CD14-positive monocyte (primary cell): Measurements from ENCODE around the gene AMOT. TPM values are rescaled to one million over a fixed set of nuclear protein-coding genes. Genes with fewer than 3 reads are reported as not detected.

Source experiments
- DNase-seq, 3 donors: peaks; one replicate each; pipeline ENCODE4 v3.0.0-alpha.2; 2011 to 2022
- H2AFZ ChIP-seq: 2 replicates; pipeline ENCODE4 v1.6.0; 2012; ENCODE audit warnings: mild to moderate bottlenecking, low read depth, low read length, inconsistent platforms; ENCODE audit not compliant: insufficient read depth, poor library complexity, severe bottlenecking
- H3K27ac ChIP-seq, 2 donors: 1 replicate in 1 of 2; 2 replicates in 1 of 2; pipeline ENCODE4 v1.5.1; 2012 to 2013; ENCODE audit warnings: low read length in 2 of 2, control low read depth in 1 of 2, inconsistent platforms in 1 of 2, low read depth in 1 of 2, mild to moderate bottlenecking in 1 of 2
- H3K27me3 ChIP-seq, 2 donors: one replicate each; pipeline versions ENCODE4 v1.6.0 to v1.6.1; 2011 to 2013; ENCODE audit warnings: low read length in 2 of 2; ENCODE audit not compliant: control insufficient read depth in 2 of 2, insufficient read depth in 2 of 2
- H3K36me3 ChIP-seq, 2 donors: replicated peaks in 1 of 2; 1 replicate in 1 of 2; 2 replicates in 1 of 2; pipeline versions ENCODE4 v1.5.1 to v1.6.1; 2012 to 2013; ENCODE audit warnings: low read length in 2 of 2, control low read depth in 1 of 2, inconsistent platforms in 1 of 2, mild to moderate bottlenecking in 1 of 2; ENCODE audit not compliant: insufficient read depth in 2 of 2, control insufficient read depth in 1 of 2
- H3K4me1 ChIP-seq, 2 donors: 1 replicate in 1 of 2; 2 replicates in 1 of 2; pipeline versions ENCODE4 v1.5.1 to v1.6.1; 2012 to 2013; ENCODE audit warnings: low read length in 2 of 2, control low read depth in 1 of 2, inconsistent platforms in 1 of 2, mild to moderate bottlenecking in 1 of 2, moderate library complexity in 1 of 2; ENCODE audit not compliant: insufficient read depth in 2 of 2, control insufficient read depth in 1 of 2
- H3K4me2 ChIP-seq: replicated peaks from 2 replicates; pipeline ENCODE3; 2012; ENCODE audit warnings: low read length, moderate library complexity, mild to moderate bottlenecking; ENCODE audit not compliant: poor library complexity, severe bottlenecking; ENCODE audit errors: extremely low read depth
- H3K4me3 ChIP-seq, 3 experiments: fragments of 200-600 bp in 1 of 3; sonication (generic) in 1 of 3; replicated peaks in 1 of 3; 1 replicate in 2 of 3; 2 replicates in 1 of 3; pipeline ENCODE4 v1.5.1; 2011 to 2013; ENCODE audit warnings: low read length in 3 of 3, mild to moderate bottlenecking in 3 of 3, control low read depth in 2 of 3, low read depth in 2 of 3, inconsistent platforms in 1 of 3, moderate library complexity in 1 of 3
- H3K79me2 ChIP-seq: 2 replicates; pipeline ENCODE4 v1.6.0; 2012; ENCODE audit warnings: mild to moderate bottlenecking, control low read depth, inconsistent platforms, low read length, moderate library complexity; ENCODE audit not compliant: insufficient read depth
- H3K9ac ChIP-seq: 2 replicates; pipeline ENCODE4 v1.6.0; 2017; ENCODE audit warnings: low read length, mild to moderate bottlenecking; ENCODE audit not compliant: insufficient read depth, poor library complexity, severe bottlenecking
- H3K9me3 ChIP-seq, 2 donors: replicated peaks in 1 of 2; 1 replicate in 1 of 2; 2 replicates in 1 of 2; pipeline versions ENCODE4 v1.5.1 to v1.6.1; 2012 to 2013; ENCODE audit warnings: low read length in 2 of 2, control low read depth in 1 of 2; ENCODE audit not compliant: control insufficient read depth in 1 of 2, insufficient read depth in 1 of 2
- H4K20me1 ChIP-seq: 2 replicates; pipeline ENCODE4 v1.6.0; 2012; ENCODE audit warnings: mild to moderate bottlenecking, low read length, control low read depth, moderate library complexity; ENCODE audit not compliant: insufficient read depth
- H3K27ac Mint-ChIP-seq, 7 donors: one replicate each; pipeline ENCODE4 v1.8.0; 2020; ENCODE audit warnings: mild to moderate bottlenecking in 7 of 7, mixed read lengths in 7 of 7, moderate library complexity in 6 of 7, inconsistent platforms in 2 of 7
- H3K27me3 Mint-ChIP-seq, 3 donors: one replicate each; pipeline ENCODE4 v1.8.0; 2021 to 2022; ENCODE audit warnings: low read depth in 3 of 3, mild to moderate bottlenecking in 3 of 3, mixed read lengths in 3 of 3, moderate library complexity in 3 of 3, inconsistent platforms in 1 of 3
- H3K36me3 Mint-ChIP-seq, 2 donors: one replicate each; pipeline ENCODE4 v1.8.0; 2020; ENCODE audit warnings: mixed read lengths in 2 of 2, inconsistent platforms in 1 of 2, mild to moderate bottlenecking in 1 of 2
- H3K4me1 Mint-ChIP-seq: one replicate; pipeline ENCODE4 v1.8.0; 2020; ENCODE audit warnings: mild to moderate bottlenecking, mixed read lengths
- H3K4me3 Mint-ChIP-seq, 2 donors: one replicate each; pipeline ENCODE4 v1.8.0; 2020; ENCODE audit warnings: mild to moderate bottlenecking in 2 of 2, mixed read lengths in 2 of 2, moderate library complexity in 1 of 2
- H3K9me3 Mint-ChIP-seq, 7 donors: one replicate each; pipeline ENCODE4 v1.8.0; 2020 to 2022; ENCODE audit warnings: mixed read lengths in 7 of 7, mild to moderate bottlenecking in 6 of 7, moderate library complexity in 6 of 7, inconsistent platforms in 2 of 7
- CTCF ChIP-seq: fragments of 200-600 bp; IDR thresholded peaks from one replicate; pipeline ENCODE4 v1.8.0; 2022; ENCODE audit warnings: antibody characterized with exemption, mild to moderate bottlenecking
- WGBS: methylation state at CpG from one replicate; pipeline ENCODE4 v1.1.5; 2013; ENCODE audit warnings: missing lambda C conversion rate; ENCODE audit not compliant: insufficient coverage; 5-methylcytosine and 5-hydroxymethylcytosine counted together
- intact Hi-C, 2 donors: fragments of 100-400 bp; cut with micrococcal nuclease; formaldehyde crosslinking; loops; one replicate each; pipeline versions ENCODE4 v1.15.0 to v1.15.1; 2023
- polyA plus RNA-seq, 3 donors: library from polyadenylated mRNA; depleted of rRNA in 1 of 3; unstranded in 2 of 3; stranded (reverse) in 1 of 3; fragments of 300-500 nt in 2 of 3; fragments of >200 nt in 1 of 3; fragmentation: Illumina TruSeq in 2 of 3; gene quantifications; 1 replicate in 2 of 3; 2 replicates in 1 of 3; pipeline ENCODE4 v1.2.3, GENCODE V29; 2012 to 2021

The AMOT gene
- polyA plus RNA-seq, 3 donors = 0.04 to 0.11 TPM; not detected in 1

GRCh38 chrX:112799425-112799824, 41.2 kb downstream of the AMOT start:
- intact Hi-C loops = no loop called here
- no peak overlapping the region for H3K4me3 ChIP-seq
- no peak overlapping the region for H3K9ac ChIP-seq
- H2AFZ ChIP-seq = no peak overlapping the region
- Mint-ChIP-seq H3K27me3 (peaks cover 0 to 3% (median 0%) of the 10 kb centered on the region in 3 donors), H3K9me3 (peaks cover 0 to 8% (median 3%) of the 10 kb centered on the region in 7 donors), H3K4me3 (no peak overlapping the region), H3K27ac (no peak overlapping the region), H3K36me3 (no peaks in the 10 kb centered on the region), H3K4me1 (no peaks in the 10 kb centered on the region)
- DNase-seq = no peak
- no peak for TF ChIP-seq CTCF
- H4K20me1 ChIP-seq = no peaks in the 10 kb centered on the region
- no peak overlapping the region for H3K4me2 ChIP-seq
- H3K79me2 ChIP-seq = no peaks in the 10 kb centered on the region
- no peaks in the 10 kb centered on the region for H3K9me3 ChIP-seq
- peaks cover 0 to 2% of the 10 kb centered on the region in 2 donors for H3K27me3 ChIP-seq
- no peaks in the 10 kb centered on the region for H3K36me3 ChIP-seq
- H3K27ac ChIP-seq = no peak overlapping the region
- WGBS = no CpG with 5 or more reads among the region's 1 CpG
- no peaks in the 10 kb centered on the region for H3K4me1 ChIP-seq

GRCh38 chrX:112798736-112799135, 41.9 kb downstream of the AMOT start:
- no peaks in the 10 kb centered on the region for H3K36me3 Mint-ChIP-seq
- no peaks in the 10 kb centered on the region for H3K9me3 ChIP-seq
- H3K4me3 ChIP-seq = no peak overlapping the region
- no peaks in the 10 kb centered on the region for H3K79me2 ChIP-seq
- peaks cover 0 to 8% (median 3%) of the 10 kb centered on the region in 7 donors for H3K9me3 Mint-ChIP-seq
- no peaks in the 10 kb centered on the region for H3K4me1 ChIP-seq
- intact Hi-C loops = no loop called here
- peaks cover 0 to 2% of the 10 kb centered on the region in 2 donors for H3K27me3 ChIP-seq
- no peak overlapping the region for H3K4me2 ChIP-seq
- no peaks in the 10 kb centered on the region for H3K36me3 ChIP-seq
- no peak overlapping the region for H3K27ac ChIP-seq
- no peaks in the 10 kb centered on the region for H3K4me1 Mint-ChIP-seq
- H3K27me3 Mint-ChIP-seq = peaks cover 0 to 3% (median 0%) of the 10 kb centered on the region in 3 donors
- TF ChIP-seq CTCF = no peak
- no peak overlapping the region for H3K9ac ChIP-seq
- no CpG with 5 or more reads among the region's 2 CpGs for WGBS
- no peaks in the 10 kb centered on the region for H4K20me1 ChIP-seq
- no peak overlapping the region for H3K4me3 Mint-ChIP-seq
- DNase-seq = no peak
- no peak overlapping the region for H3K27ac Mint-ChIP-seq
- no peak overlapping the region for H2AFZ ChIP-seq
